ENCODE data around the gene PAM16.

Gene PAM16

DNA sequence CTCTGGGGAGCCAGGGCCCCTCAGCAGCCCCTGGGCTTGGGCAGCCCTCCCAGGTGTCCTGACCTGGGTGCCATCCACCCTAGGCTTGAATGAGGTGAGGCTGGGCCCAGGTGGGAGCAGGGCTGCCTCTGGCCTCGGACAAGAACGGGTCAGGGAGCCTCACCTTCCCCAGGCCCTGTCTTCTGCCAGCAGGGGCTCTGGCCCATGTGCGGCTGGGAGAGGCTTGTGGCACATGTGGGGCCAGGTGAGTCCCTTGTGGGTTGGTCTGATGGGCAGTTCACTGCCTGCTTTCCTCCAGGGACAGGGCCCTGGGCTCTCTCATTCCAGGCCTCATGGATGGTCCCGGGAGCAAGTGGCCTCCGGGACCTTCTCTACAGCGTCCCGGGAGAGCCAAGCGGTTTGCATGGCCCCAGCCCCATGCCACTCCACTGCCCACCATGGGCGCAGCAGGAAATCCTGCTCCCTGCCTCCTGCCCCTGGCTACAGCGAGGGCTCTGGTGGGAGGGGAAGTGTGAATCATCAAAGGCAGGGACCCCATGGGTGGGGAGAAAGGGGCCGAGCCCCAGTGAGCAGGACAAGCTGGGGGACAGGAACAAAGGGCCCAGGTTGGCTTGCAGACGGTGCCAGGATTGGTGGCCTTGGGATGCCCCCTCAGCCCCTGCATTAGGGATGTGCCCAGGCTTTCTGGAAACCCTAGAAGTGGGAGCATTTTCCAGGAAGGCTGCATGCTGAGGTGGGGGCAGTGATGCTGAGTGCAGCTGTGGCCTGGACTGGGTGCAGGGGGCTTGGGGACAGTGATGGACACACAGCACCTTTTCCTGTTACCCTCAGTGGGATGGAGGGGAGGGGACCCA is 32.7 kb upstream of the PAM16 start:
- DNase-seq (ENCODE audit: low spot score) = no peak

- DNase-seq (ENCODE audit: low spot score) = no peak
Observed at GRCh38 chr16:4382795-4383357, 31.8 kb upstream of the PAM16 start.

DNA sequence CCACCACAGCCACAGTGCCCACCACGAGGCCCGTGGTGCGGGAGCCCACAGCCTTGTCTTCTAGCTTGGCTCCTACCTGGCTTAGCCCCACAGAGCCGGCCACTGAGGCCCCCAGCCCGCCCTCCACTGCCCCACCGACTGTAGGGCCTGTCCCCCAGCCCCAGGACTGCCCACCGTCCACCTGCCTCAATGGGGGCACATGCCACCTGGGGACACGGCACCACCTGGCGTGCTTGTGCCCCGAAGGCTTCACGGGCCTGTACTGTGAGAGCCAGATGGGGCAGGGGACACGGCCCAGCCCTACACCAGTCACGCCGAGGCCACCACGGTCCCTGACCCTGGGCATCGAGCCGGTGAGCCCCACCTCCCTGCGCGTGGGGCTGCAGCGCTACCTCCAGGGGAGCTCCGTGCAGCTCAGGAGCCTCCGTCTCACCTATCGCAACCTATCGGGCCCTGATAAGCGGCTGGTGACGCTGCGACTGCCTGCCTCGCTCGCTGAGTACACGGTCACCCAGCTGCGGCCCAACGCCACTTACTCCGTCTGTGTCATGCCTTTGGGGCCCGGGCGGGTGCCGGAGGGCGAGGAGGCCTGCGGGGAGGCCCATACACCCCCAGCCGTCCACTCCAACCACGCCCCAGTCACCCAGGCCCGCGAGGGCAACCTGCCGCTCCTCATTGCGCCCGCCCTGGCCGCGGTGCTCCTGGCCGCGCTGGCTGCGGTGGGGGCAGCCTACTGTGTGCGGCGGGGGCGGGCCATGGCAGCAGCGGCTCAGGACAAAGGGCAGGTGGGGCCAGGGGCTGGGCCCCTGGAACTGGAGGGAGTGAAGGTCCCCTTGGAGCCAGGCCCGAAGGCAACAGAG is 31.0 kb upstream of the PAM16 start:
- DNase-seq (ENCODE audit: low spot score) = no peak

DNA sequence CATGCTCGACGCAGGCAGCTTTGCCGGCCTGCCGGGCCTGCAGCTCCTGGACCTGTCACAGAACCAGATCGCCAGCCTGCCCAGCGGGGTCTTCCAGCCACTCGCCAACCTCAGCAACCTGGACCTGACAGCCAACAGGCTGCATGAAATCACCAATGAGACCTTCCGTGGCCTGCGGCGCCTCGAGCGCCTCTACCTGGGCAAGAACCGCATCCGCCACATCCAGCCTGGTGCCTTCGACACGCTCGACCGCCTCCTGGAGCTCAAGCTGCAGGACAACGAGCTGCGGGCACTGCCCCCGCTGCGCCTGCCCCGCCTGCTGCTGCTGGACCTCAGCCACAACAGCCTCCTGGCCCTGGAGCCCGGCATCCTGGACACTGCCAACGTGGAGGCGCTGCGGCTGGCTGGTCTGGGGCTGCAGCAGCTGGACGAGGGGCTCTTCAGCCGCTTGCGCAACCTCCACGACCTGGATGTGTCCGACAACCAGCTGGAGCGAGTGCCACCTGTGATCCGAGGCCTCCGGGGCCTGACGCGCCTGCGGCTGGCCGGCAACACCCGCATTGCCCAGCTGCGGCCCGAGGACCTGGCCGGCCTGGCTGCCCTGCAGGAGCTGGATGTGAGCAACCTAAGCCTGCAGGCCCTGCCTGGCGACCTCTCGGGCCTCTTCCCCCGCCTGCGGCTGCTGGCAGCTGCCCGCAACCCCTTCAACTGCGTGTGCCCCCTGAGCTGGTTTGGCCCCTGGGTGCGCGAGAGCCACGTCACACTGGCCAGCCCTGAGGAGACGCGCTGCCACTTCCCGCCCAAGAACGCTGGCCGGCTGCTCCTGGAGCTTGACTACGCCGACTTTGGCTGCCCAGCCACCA is 30.2 kb upstream of the PAM16 start:
- peak; percentile 86 for DNase-seq (ENCODE audit: low spot score)

DNA sequence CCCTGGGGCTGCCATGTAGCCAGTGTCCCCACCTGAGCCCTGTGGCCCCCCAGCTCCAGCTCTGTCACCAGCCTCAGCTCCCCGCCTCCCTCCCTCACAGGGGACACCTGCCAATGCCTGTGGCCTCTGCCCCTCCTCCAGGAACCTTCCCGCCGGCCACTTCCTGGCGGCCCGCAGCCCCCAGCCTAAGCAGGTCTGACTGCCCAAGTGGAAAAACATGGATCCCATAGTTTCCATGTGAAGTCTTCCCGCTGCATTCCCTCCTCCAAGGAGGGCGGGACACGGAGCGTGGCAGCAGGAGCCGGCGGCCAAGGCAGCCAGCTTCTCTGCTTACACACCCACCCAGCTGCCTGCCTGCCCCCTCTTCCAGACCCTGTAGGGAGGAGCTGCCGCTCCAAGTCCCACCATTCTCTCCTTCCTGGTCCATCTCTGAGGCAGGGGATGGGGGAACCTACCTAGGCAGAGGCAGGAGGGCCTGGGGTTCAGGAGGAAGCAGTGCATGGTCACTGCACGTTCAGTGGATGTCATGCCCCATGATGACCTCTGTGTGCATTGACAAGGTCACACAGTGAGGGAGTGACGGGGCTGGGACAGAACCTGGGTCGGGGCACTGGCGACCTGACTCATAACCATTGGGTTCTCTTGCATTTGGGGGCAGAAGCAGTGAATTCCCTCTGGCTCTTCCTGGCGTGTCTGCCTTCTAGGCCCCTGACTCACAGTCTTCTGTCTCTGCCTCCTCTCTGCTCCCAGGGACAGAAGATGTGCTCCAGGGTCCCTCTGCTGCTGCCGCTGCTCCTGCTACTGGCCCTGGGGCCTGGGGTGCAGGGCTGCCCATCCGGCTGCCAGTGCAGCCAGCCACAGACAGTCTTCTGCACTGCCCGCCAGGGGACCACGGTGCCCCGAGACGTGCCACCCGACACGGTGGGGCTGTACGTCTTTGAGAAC is 29.3 kb upstream of the PAM16 start:
- DNase-seq (ENCODE audit: low spot score) = peak; percentile 63

DNA sequence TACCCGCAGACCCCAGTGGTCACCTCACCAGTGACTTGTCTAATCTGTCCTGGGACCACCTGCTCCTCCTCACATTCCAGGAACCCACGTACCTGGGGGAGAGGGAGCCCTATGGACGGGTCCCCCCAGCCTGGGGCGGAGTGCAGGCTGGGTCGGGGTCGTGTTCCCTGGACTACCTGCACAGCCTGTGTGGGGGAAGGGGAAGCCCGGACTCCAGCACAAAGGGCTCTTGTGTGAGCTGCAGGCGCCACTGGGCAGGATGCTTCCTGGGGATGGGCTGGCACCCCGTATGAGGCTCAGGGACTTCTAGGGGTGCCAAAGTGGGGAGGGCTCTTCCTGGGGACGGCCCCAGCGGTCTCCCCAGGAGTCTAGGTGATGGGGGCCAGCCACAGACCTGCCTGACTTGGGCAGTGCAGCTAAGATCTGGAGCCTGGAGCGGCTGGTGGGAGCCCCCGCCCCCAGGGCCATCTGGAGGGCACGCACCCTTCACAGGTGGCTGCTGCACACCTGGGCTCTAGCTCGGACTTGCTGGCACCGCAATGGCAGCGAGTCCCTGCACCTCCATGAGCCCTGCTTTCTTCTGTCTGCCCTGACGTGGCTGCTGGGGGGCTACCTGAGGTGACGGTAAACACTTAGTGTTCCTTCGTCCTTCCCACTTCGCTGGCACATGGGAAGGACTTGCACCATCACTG is 28.0 kb upstream of the PAM16 start:
- no peak for DNase-seq (ENCODE audit: low spot score)

DNA sequence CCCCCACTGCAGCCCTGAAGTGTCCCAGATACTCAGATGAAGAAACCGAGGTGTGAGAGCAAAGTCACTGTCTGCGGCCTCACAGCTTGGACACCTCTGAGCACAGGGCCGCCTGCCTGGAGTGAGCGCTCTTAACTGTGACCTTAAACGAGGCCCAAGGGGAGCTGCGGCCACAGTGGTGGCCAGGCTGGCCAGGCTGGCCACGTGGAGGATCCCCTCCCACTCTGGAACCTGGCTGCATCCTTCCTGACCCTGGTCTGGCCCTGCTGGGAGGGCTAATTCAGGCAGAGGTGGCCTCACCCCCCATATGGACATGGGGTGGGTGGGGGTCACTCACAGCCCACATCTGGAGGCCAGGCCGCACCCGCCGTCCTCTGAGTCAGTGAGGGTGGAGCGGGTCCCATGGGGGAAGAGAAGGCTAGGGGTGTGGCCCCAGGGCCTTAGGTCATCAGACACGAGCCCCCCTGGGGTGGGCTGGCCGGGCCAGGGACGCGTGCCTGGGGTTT is 27.1 kb upstream of the PAM16 start:
- DNase-seq (ENCODE audit: low spot score) = no peak

- no peak for DNase-seq (ENCODE audit: low spot score)
Observed at GRCh38 chr16:4377573-4378154, 26.5 kb upstream of the PAM16 start.

DNA sequence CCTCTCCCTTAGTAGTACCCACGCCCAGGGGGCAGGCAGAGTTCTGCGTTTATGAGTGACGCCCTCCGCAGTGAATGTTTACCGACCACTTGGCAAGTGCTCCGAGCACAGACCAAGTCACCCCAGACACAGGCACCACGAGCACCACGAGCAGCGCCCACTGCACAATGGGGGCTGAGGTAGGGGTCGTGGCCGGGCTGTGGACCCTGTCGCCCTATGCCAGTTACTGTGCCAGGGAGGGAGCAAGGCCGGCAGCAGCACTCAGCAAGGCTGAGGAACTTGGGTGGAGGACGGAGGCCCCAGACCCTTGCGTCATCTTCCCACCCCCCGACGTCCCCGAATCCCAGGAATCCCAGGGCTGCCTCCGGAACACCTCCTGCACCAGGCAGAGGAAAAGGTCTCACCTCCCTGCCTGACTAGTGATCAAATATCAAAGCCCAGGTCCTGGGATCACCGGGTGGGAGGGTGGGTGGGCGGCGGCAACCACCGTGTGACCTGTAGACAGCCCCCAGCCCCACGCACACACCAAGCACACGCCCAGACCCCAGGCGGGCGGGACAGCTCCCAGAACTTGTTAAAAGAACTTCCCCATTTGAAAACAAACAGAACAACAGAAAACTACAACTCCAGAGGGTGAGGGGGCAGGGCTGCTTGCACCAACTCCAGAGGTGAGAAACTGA is 25.9 kb upstream of the PAM16 start:
- no peak for DNase-seq (ENCODE audit: low spot score)

DNA sequence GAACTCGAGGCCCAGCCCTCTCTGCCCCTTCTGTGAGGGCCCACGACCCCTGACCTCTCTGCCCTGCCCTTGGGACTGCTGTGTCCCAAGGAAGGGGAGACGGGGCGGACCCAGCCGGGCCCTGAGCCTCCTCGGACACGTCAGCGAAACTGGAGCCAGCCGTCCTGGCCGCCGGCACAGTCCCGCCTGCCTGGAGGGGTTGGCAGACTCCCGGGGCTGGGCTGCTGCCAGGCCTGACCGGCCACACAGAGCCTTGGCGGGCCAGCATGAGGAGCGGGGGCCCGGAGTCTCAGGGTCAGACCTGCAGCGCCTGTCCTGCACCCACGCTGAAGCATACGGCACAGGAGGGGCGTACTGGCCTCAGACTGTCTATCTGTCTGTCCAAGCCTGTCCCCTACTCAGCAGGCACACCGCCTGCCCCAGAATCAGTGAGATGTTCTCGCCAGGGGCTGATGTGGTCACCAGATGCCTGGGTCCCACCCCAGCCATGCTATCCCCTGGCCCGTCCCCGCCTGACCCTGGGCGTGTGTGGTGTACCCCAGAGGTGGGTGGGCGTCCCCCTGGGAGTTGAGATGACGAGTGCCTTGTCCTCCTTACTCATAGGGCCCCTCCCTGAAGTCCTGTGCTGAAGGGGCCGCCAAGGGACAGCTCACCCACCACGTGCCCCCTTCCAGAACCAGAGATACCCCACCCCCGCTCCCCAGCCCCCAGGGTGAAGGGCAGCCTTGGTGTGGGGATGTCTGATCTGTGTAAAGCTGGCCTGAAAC is 25.2 kb upstream of the PAM16 start:
- peak; percentile 80 for DNase-seq (ENCODE audit: low spot score)

DNA sequence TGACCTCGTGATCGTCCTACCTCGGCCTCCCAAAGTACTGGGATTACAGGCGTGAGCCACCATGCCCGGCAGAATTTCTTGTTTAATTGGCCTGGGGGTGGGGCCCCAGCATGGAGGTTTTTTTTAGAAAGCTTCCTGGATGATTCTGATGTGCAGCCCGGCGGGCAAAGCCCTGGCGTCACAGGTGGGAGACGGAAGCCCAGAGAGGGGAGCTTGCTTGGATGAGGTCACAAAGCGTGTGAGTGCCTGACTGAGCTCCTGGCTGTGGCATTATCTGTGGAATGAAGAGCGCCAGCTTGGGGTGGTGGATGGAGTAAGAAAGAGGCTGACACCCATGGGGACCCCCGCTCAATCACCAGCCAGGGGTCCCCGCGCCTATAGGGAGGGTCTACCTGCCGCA is 24.6 kb upstream of the PAM16 start:
- peak; percentile 82 for DNase-seq (ENCODE audit: low spot score)

DNA sequence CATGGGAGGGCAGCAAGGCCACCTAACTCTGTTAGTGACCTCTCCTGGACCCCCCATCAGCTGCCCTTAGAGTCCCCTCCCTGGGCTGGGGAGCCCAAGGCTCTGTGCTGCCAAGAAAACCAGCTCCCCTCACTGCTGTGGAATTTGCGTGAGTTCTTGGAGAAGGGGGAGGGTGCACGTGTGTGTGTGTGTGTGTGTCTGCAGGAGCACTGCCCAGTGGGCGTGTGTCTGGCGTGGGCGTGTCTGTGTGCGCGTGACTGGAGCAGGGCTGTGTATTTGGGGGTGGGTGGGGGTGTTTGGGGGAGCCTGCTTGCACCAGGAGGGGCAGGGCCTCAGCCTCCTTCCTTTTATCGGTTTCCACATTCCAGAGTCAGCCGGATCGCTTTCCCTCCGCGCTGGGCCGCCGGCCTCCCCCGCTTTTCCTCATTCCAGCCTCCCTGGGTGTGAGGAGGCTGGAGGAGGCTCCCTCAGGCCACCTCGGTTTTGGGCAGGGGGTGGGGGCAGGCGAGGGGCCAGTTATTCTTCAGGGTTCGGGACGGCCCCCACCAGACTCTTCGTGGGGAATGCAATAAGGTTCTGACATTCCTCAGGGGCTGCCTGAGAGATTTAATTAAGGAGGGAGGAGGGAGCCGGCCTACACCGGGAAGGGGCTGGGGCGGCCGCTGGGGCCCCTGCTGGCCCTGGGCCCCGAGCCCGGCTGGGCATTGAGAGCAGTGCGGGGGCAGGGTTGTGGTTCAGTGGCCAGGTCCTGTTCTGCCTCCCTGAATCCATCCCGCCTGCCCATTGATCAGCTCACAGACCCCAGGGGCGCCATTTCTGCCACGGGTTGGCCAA is 23.0 kb upstream of the PAM16 start:
- DNase-seq (ENCODE audit: low spot score) = peak; percentile 83

GRCh38 chr16:4373356-4373908 is 22.3 kb upstream of the PAM16 start:
- DNase-seq (ENCODE audit: low spot score) = peak; percentile 42

DNA sequence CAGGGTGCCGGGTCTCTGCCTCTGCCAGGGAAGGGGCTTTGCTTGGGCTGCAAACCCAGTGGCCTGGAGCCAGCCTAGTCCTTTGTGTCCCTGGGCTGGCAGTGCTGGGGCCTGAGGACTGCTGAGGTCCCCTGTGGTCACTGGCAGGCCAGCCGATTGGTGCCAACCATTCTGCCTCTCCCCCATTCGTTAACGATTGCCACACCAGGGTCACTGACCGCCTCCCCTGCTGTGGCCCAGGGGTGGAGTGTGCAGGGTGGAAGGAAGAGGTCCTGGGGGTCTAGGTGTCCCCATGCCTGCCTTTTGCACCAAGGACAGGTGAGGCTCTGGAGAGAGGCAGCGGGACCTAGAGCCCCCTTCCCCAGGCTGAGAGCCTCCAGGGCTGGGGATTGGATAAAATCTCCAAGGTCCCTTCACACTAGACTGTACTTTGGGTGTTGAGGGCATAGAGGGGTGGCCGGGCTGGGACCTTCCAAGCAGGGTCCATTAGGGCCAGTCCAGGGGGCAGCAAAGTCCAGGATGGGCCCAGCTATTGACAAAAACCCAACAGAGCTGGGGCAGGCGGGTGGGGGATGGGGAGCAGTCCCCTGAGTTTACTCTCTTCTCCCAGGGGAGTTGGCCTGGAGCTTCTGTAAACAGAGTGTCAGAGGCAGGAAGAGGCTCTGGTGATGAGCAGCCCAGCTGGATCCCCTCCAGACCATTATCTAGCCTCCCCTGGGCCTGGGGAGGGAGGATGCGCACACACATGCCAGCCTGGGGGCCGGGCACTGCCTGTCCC is 21.6 kb upstream of the PAM16 start:
- peak; percentile 68 for DNase-seq (ENCODE audit: low spot score)

DNA sequence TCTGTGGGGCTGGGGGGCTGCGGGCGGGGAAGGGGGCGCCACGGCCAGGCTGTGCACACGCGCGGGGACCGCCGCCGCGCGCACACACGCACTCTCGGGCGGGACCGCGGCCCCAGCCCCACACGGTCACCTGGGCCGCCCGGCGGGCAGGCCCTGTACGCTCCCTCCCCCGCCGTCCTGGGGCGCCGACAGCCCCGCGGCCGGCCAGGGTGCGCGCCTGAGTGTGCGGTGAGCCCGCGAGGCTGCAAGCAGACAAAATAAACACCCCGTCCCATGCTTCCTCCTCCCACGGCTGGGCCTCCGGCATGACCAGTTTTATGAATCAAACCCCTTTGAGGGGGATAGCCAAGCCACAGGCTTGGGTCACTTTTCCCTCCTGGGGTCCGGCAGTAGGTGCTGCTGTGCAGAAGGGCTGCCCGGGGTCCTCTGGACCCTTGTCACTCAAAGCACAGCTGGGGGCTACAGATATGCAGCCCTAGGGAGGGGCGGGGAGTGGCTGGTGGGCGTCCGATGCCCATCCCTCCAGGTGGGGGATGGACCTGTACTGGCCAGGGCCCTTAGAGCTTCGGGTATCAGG is 21.0 kb upstream of the PAM16 start:
- DNase-seq (ENCODE audit: low spot score) = peak; percentile 55

Data from kidney tubule cell (primary cell).